HG02571 (cell line): ENCODE data around the gene UNC5A.

Experiments used
- ATAC-seq: cut with Tn5 transposase; IDR thresholded peaks from one replicate; pipeline ENCODE4 v1.9.1; 2021; ENCODE audit warnings: mild to moderate bottlenecking, moderate library complexity; ENCODE audit not compliant: unreplicated experiment

UNC5A gene

GRCh38 chr5:176819476-176819875 lies 9.1 kb downstream of the UNC5A start:
- no peak for ATAC-seq

- ATAC-seq: no peak
These were observed 10.6 kb downstream of the UNC5A start for GRCh38 chr5:176820937-176821336.

GRCh38 chr5:176821441-176821840 lies 11.1 kb downstream of the UNC5A start:
- ATAC-seq: no peak

DNA sequence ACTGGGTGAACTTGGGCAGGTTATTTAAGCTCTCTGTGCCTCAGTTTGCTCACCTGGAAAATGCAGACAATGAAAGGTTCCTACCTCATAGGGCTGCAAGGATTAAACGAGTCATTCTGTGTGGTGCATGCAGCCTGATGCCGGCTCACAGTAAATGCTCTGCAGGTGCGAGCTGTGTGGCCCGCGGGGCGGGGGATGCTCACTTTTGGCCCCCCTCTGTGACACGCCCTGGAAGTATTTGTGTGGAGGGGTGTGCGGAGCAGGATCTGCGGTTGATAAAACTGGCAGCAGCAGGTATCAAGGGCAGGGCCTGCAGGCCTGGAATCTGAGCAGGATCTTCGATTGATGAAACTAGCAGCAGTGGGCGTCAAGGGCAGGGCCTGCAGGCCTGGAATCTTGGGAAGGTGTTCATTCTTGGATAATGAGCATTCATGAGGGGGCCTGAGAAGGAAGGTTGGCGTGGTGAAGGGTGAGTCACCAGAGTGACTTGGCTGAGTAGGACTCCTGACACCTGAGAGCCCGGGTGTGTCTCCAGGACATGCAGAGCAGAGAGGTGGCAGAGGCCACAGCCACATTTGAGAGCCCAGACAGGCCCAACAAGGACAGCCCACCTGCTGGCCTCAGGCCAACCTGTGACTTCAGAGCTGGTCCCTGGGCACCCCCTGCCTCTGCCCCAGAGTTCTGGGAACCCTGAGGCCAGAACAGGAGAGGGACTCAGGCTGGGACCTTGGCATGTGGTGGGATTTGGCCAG lies 11.9 kb downstream of the UNC5A start:
- no peak for ATAC-seq

DNA sequence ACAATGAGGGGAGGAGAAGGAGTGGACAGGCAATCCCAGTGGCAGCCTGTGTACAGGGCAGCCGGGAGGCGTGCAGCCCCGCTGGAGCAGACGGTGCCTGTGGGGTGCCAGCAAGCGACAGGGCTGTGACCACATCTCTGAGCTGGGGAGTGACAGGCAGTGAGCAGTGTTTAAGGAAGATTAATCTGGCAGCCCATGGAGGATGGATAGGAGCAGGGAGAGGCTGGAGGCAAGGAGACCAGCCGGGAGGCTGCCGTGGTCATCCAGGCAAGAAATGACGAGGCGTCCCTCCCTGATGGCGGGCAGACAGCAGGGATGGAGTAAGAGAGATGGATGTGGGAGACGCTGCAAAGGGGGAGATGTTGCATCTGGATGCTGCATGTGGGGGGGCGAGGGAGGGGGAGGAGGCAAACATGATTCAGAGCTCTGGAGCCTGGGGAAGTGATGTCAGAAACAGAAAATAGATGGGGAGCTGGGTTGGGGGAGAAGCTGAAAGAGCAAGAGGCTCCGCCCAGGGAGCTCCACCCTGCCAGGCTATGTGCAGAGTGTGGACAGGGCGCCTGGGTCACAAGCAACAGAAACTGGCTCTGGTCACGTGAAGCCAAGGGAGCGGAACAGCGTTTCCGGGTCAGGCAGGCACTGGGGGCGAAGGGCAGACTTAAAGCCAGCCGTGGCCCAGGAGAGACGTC lies 12.6 kb downstream of the UNC5A start:
- no peak for ATAC-seq

DNA sequence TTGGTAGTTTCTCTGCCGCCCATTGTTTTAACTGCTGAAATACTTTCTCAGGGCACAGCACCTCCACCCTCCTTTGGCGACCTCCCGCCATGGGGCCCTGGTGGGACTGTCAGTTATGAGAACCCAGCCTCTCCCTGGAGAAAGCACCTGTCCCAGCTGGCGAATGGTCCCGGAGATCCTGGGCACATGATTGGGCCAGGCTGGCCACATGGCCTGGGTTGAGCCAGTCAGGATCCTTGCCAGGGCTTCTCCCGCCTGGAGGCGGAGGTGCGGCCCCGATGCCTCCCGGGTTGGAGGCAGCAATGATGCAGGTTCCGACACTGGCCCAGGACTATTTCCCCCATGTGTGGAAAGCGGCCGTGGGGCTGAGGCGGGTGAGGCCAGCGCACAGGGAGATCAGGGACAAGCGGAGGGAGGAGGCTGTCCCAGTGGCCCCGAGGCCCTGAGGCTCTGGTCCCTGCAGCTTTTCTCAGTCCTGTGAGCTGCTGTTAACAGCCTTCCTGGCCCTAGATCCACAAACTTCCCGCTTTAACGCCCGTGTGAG lies 13.6 kb downstream of the UNC5A start:
- no peak for ATAC-seq

DNA sequence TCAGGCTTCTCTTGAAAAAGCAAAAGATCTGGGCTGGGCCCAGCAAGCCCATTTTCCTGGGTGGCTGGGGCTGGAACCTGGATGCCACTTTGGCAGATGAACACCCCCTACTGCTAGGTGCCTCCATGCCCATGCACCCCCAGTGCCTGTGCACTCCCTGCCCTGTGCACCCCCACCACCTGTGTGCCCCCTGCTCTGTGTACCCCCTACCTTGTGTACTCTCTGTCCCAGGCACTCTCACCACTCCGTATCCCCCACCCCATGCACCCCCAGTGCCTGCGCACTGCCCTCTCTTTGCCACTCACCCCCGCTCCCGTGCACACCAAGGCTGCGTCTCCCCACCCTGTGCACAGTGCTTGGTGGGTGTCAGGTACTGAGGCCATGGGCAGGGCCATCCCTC lies 14.2 kb downstream of the UNC5A start:
- no peak for ATAC-seq

GRCh38 chr5:176825234-176825633 lies 14.9 kb downstream of the UNC5A start:
- ATAC-seq: no peak

DNA sequence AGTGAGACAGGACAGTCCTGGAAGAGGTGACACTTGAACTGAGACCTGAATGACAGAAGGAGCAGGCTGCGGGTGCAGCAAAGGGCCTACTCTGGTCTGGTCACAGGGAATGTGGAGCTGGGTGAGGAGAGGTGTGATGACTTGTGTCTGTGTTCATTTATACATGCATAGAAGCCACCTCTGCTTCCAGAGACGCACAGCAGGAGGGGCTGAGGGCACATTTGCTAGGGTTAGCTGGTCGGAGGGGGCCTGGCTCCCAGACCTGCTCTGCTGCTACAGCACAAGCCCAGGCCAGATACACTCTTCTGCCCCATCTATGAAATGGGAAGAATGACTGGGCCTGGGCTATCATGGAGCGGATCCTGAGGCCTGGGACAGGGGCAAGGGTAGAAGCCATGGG lies 15.6 kb downstream of the UNC5A start:
- no peak for ATAC-seq

DNA sequence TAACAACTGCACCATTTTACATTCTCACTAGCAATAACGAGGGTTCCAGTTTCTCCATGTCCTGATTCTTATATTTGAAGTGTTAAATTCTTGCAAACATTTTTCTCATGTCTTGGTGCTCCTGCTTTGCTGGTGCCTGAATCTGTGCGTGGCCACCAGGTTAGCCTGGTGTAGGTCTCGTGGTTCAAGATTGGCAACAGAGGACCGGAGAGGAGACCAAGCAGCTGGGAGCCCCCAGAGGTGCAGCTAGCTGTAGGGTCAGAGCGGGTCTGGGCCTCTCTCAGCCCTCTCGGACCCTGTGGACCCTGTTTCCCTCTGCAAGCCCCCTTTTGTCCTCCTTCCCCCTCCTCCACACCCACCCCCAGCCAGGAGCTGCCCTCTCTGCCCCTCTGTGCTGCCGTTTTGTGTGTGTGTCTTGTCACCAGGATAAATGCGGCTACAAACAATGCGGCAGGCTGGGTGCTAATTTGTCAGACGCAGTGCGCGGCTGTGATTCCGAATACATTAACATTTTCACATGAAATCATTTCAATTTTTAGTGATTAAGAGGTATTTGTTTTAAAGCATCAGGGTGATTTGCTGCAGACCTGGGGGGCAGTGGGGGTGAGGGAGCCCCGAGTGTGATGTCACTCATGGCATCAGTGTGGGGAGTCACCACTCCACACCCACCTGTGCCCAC lies 17.5 kb downstream of the UNC5A start:
- ATAC-seq: no peak

DNA sequence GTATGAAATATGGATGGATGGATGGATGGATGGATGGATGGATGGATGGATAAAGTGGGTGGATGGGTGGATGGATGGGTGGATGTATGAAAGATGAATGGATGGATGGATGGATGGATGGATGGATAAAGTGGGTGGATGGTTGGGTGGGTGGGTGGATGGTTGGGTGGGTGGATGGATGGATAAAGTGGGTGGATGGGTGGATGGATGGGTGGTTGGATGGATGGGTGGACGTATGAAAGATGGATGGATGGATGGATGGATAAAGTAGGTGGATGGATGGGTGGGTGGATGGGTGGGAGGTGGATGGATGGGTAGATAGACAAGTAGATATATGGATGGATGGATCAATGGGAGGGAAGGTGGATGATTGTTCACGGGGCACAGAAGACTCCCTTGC lies 19.0 kb downstream of the UNC5A start:
- ATAC-seq: no peak

DNA sequence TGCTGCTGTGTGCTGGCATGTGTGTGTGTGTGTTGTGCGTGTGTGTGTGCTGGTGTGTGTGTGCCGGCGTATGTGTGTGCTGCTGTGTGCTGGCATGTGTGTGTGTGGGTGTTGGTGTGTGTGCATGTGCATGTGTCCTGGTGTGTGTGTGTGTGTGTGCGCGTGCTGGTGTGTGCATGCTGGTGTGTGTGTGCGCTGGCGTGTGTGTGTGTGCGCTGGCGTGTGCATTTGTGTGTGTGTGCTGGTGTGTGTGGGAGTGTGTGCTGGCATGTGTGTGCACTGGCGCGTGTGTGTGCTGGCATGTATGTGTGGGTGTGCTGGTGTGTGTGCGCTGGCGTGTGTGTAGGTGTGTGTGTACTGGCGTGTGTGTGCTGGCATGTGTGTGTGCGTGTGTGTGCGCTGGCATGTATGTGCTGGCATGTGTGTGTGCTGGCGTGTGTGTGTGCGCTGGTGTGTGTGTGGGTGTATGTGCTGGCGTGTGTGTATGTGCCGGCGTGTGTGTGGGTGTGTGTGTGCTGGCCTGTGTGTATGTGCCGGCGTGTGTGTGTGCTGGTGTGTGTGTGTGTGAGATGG lies 20.1 kb downstream of the UNC5A start:
- no peak for ATAC-seq

- no peak for ATAC-seq
These were observed 20.6 kb downstream of the UNC5A start for GRCh38 chr5:176830995-176831423.

DNA sequence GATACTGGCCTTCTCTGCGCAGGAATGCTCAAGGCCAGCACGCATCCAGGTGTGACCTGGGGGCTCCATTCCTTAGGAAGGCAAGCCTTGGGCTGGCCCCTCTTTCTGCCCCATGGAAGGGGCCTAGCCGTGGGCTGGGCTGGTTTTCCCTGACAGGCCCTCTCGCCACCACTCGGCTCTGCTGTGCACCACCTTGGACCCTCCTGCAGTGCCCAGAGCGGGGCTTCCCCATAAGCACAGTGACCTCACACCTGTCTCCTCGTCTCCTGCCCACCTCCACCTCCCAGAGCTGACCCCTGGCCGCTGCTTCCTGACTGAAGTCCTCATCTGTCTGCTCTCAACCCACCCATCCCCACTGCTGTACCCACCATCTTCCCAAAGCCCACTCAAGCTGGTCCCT lies 21.1 kb downstream of the UNC5A start:
- no peak for ATAC-seq

- no peak for ATAC-seq
These were observed 21.8 kb downstream of the UNC5A start for GRCh38 chr5:176832162-176832561.

GRCh38 chr5:176833286-176833685 lies 22.9 kb downstream of the UNC5A start:
- ATAC-seq: no peak

DNA sequence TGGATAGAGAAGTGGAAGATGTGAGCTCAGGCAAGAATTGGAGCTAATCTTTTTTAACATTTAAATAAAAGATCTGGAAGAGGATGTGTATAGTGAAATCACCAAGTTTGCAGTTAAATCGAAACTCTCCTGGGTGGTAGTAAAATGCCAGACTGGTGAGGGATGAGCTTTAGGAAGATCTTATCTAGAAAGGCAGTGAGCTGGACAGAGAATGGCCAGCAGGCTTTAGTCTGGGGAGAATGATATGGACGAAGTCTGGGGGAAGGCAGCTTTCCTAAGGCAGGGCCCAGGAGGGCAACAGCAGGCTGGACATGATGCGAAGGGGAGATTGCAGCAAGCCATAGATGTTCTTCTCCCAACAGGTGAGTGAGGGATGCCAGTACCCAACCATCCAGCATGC lies 25.6 kb downstream of the UNC5A start:
- ATAC-seq: no peak

- ATAC-seq: no peak
These were observed 26.7 kb downstream of the UNC5A start for GRCh38 chr5:176836811-176837706.

DNA sequence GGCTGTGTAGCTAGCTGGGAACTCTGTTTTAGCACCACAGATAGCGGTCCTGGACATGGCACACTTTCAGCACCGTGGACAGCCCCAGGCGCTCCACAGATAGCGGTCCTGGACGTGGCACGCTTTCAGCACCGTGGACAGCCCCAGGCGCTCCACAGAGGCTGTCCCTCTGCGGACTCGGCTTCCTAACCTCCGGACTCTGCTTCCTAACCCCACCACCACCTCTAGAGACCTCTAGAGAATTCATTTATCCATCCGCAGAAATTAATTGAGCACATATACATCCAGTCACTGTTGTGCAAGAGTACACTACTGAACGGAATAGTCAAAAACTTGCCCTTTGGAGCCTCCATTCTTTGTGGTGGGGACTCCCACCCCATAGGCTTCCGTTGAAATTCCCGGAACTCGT lies 27.4 kb downstream of the UNC5A start:
- no peak for ATAC-seq

GRCh38 chr5:176843673-176844072 lies 33.3 kb downstream of the UNC5A start:
- no peak for ATAC-seq
